Breast epithelium (tissue), 3 donors: ENCODE data around the gene PPFIA1.

Experiments
- POLR2A ChIP-seq: fragments of 450-650 bp; IDR thresholded peaks from one replicate; pipeline ENCODE4 v1.6.1; 2016; ENCODE audit warnings: antibody characterized with exemption, mild to moderate bottlenecking, moderate library complexity
- POLR2AphosphoS5 ChIP-seq, 3 donors: sonication (generic); formaldehyde crosslinking; IDR thresholded peaks; one replicate each; pipeline ENCODE4 v1.6.1; 2017; ENCODE audit warnings: antibody characterized with exemption in 3 of 3
- TF ChIP-seq, protein P1 (sequence below), 3 donors: fragments of 450-650 bp; IDR thresholded peaks; one replicate each; pipeline ENCODE4 v1.5.1; 2016 to 2017; ENCODE audit warnings: antibody characterized with exemption in 3 of 3, mild to moderate bottlenecking in 3 of 3, moderate library complexity in 3 of 3

DNA sequence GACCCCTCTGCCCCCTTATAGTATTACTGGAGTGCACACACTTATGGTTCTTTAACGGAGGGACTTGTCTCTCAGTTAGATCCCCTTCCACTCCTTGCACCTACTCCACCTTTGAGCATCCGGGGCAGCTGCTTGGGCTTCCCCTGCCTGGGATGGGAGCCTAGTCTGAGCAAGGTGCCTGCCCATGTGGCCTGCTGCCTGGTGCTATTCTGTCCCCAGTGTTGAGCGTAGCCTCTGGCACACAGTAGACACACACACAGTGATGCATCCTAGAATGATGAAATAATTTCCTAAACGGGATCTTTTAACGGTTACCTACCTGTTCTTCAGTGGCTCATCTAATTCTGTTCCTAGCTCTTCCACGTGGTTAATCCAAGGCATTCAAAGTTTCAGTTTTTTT is 22.4 kb downstream of the PPFIA1 start:
- TF ChIP-seq, protein P1, sequence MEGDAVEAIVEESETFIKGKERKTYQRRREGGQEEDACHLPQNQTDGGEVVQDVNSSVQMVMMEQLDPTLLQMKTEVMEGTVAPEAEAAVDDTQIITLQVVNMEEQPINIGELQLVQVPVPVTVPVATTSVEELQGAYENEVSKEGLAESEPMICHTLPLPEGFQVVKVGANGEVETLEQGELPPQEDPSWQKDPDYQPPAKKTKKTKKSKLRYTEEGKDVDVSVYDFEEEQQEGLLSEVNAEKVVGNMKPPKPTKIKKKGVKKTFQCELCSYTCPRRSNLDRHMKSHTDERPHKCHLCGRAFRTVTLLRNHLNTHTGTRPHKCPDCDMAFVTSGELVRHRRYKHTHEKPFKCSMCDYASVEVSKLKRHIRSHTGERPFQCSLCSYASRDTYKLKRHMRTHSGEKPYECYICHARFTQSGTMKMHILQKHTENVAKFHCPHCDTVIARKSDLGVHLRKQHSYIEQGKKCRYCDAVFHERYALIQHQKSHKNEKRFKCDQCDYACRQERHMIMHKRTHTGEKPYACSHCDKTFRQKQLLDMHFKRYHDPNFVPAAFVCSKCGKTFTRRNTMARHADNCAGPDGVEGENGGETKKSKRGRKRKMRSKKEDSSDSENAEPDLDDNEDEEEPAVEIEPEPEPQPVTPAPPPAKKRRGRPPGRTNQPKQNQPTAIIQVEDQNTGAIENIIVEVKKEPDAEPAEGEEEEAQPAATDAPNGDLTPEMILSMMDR (IDR thresholded peaks at IDR 0.05) = no peak
- TF ChIP-seq POLR2A (no peak), POLR2AphosphoS5 (IDR thresholded peaks at IDR 0.05) (no peak)
